Adrenal gland (tissue), 12 donors: Measurements from ENCODE around the gene GHR. TPM values are rescaled to one million over a fixed set of nuclear protein-coding genes. Genes with fewer than 3 reads are reported as not detected.

Source experiments
- DNase-seq, 7 donors: peaks; one replicate each; pipeline ENCODE4 v3.0.0-alpha.2; 2019 to 2020
- H3K27ac ChIP-seq, 5 donors: fragments of 200-600 bp; sonication (generic) in 4 of 5; 1 replicate in 3 of 5; 2 replicates in 2 of 5; pipeline versions ENCODE4 v1.5.1 to v1.8.0; 2016 to 2020; ENCODE audit warnings: mild to moderate bottlenecking in 1 of 5
- H3K27me3 ChIP-seq: fragments of 200-600 bp; 2 replicates; pipeline ENCODE4 v1.8.0; 2021
- H3K36me3 ChIP-seq, 2 donors: fragments of 200-600 bp; replicated peaks in 1 of 2; 1 replicate in 1 of 2; 2 replicates in 1 of 2; pipeline versions ENCODE4 v1.5.1 to v1.8.0; 2018 to 2022
- H3K4me1 ChIP-seq, 2 donors: fragments of 200-600 bp; replicated peaks in 1 of 2; 1 replicate in 1 of 2; 2 replicates in 1 of 2; pipeline versions ENCODE4 v1.5.1 to v1.8.0; 2018 to 2021
- H3K4me3 ChIP-seq, 4 donors: fragments of 200-600 bp; sonication (generic) in 3 of 4; one replicate each; pipeline ENCODE4 v1.5.1; 2016 to 2018
- H3K9me3 ChIP-seq, 3 donors: fragments of 200-600 bp; sonication (generic) in 1 of 3; replicated peaks in 1 of 3; 1 replicate in 2 of 3; 2 replicates in 1 of 3; pipeline versions ENCODE4 v1.5.1 to v1.8.0; 2016 to 2021
- CTCF ChIP-seq, 6 experiments: fragments of 450-650 bp in 4 of 6; fragments of 200-600 bp in 2 of 6; sonication (generic) in 1 of 6; IDR thresholded peaks; 1 replicate in 5 of 6; 2 replicates in 1 of 6; pipeline versions ENCODE4 v1.5.1 to v1.8.0; 2016 to 2021; ENCODE audit warnings: antibody characterized with exemption in 6 of 6, mild to moderate bottlenecking in 2 of 6, moderate library complexity in 1 of 6
- POLR2A ChIP-seq, 2 donors: fragments of 450-650 bp; IDR thresholded peaks; one replicate each; pipeline ENCODE4 v1.6.1; 2017; ENCODE audit warnings: antibody characterized with exemption in 2 of 2, mild to moderate bottlenecking in 2 of 2, moderate library complexity in 1 of 2
- WGBS, 4 donors: extraction: QIAGEN DNeasy Blood & Tissue Kit in 2 of 4; methylation state at CpG; one replicate each; pipeline versions ENCODE4 v1.1.5 to v1.1.7; 2013 to 2017; 5-methylcytosine and 5-hydroxymethylcytosine counted together
- intact Hi-C, 2 donors: fragments of 100-400 bp; cut with DNase I; formaldehyde crosslinking; loops; one replicate each; pipeline versions ENCODE4 v1.14.1 to v1.15.0; 2022 to 2023
- polyA plus RNA-seq, 3 donors: library from polyadenylated mRNA; stranded (reverse); fragments of 200-250 nt in 2 of 3; fragments of 350-450 nt in 1 of 3; fragmentation: Illumina TruSeq in 1 of 3; extraction: RNeasy Lipid Tissue Mini Kit (QIAGEN cat#74804) in 1 of 3; gene quantifications; one replicate each; pipeline ENCODE4 v1.2.3, GENCODE V29; 2013 to 2014
- total RNA-seq, 9 donors: library from RNA; depleted of rRNA in 4 of 9; stranded (reverse); fragments of >200 nt in 4 of 9; fragments of 120-200 nt in 1 of 9; fragmentation: NEBNext Ultra II Directional in 1 of 9; extraction: Animal tissue kit (Norgen Biotek cat#: 25700) in 1 of 9; gene quantifications; one replicate each; pipeline versions ENCODE4 v1.1.0 to v1.2.4, GENCODE V29; 2013 to 2023
- donor health status: healthy with polysubstance abuse.
- donor health status: Bipolar disorder and iron deficiency.
- donor health status: DM: yes; HTN: yes; CAD: no.
- donor health status: DM: no; HTN: no; CAD: no.
- donor health status: DM: no; HTN: no; CAD: no.
- donor health status: DM: yes; HTN: yes; CAD: no.

The GHR gene
- total and polyA plus RNA-seq, 12 donors: 2.9 to 17.1 (median 10.5) TPM

DNA sequence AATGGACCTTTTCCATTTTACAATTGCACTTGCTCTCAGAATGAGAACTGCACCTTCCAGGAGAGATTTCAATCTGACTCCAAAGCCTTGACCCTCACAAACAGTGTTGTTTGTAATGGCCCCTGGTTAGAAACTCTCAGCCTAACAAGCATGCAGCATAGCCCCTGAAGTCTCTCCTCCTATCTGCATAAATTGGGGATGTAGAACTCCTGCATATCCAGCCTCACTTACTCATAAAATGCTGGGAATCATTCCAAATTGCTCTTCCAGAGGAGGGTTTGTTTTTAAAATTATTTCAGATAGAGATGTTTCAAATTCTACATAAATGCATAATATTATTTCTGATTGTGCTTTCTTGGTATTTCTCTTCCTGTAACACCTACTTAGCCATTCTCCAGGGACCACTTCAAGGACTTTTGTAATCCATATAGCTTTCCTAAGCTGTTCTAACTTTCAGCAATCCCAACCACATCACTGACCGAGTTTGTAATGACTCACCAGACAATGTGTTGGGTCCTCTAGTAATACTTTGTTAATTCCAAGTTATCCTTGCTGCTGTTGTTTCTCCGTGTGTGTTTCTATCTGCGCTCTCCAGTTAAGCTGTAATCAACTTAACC, 189.6 kb downstream of the GHR start:
- H3K4me1 ChIP-seq: peaks cover 12 to 19% of the 10 kb centered on the region in 2 donors
- H3K4me3 ChIP-seq: no peak overlapping the region
- TF ChIP-seq CTCF (IDR thresholded peaks at IDR 0.05) (no peak), POLR2A (IDR thresholded peaks at IDR 0.05) (no peak)
- no peaks in the 10 kb centered on the region for H3K9me3 ChIP-seq
- intact Hi-C loops: no loop called here
- 57 to 60% (median 59%) methylated on average over 3 of the region's 3 CpGs for WGBS, 4 donors
- no peaks in the 10 kb centered on the region for H3K36me3 ChIP-seq
- peak overlapping the region in 1 of 5 donors; percentile 48 for H3K27ac ChIP-seq
- no peaks in the 10 kb centered on the region for H3K27me3 ChIP-seq
- DNase-seq: no peak

GRCh38 chr5:42614509-42614908, 191.3 kb downstream of the GHR start:
- no peak for TF ChIP-seq POLR2A (IDR thresholded peaks at IDR 0.05)
- TF ChIP-seq CTCF (IDR thresholded peaks at IDR 0.05): no peak
- H3K36me3 ChIP-seq: no peaks in the 10 kb centered on the region
- H3K27me3 ChIP-seq: no peaks in the 10 kb centered on the region
- H3K27ac ChIP-seq: peak overlapping the region in 2 of 5 donors; percentile 18 to 35
- H3K4me1 ChIP-seq: peaks cover 12 to 19% of the 10 kb centered on the region in 2 donors
- DNase-seq: no peak
- H3K4me3 ChIP-seq: no peak overlapping the region
- H3K9me3 ChIP-seq: no peaks in the 10 kb centered on the region
- intact Hi-C loops: no loop called here

DNA sequence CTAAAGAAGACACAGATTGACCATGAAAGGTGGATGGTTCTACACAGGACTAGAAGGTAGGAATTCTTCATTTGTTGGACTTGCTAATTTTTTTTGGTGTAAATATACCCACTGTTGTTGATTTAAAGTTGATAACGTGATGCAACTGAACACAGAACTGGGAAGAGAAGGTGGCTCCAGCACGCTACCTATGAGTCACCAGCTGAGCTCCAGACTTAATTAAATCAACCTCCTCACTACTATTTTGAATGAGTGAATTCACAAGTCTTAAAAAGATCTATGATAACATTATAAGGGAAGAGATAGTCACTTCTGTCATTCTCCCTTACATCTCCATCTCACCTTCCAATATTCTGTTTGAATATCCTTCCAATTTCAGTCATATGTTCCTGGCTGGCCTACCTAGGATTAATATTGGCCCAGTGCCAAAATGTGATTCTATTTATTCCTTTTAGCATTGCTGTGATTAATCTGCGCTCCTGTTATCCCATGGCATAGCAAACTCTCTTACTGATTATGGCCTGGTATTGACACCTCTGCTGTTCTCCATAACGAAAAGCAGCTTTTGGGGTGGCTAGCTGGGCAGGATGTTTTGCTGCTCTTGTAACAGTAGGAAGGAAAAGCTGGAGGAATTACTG, 197.5 kb downstream of the GHR start:
- Histone ChIP-seq H3K27ac (peak overlapping the region in 2 of 5 donors; percentile 32 to 48), H3K9me3 (no peaks in the 10 kb centered on the region), H3K4me3 (no peak overlapping the region), H3K27me3 (no peaks in the 10 kb centered on the region), H3K36me3 (no peaks in the 10 kb centered on the region), H3K4me1 (peaks cover 9 to 20% of the 10 kb centered on the region in 2 donors)
- no peak for DNase-seq
- intact Hi-C loops: no loop called here
- TF ChIP-seq POLR2A (IDR thresholded peaks at IDR 0.05): no peak
- TF ChIP-seq CTCF (IDR thresholded peaks at IDR 0.05): no peak
- 71 to 78% (median 75%) methylated on average over 4 of the region's 4 CpGs for WGBS, 4 donors

DNA sequence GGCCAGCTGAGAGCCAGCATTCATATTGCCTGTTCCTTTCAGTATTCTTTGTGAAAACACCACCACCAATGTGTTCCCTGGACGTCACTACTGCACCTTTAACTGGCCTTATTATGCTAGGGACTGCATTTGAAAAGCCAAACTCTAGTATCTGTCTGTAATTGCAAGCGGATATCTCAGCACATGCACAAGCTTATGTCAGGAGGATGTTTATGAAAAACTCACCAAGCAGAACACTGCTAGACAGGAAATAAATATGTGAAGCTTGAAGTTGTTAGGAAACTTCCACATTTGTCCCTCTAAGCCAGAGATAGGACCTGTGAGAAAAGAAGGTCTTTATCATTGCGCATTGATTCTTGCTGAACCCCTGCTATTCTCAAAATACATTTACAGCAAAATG, 198.0 kb downstream of the GHR start:
- intact Hi-C loops: no loop called here
- WGBS, 4 donors: 64 to 81% (median 67%) methylated on average over 3 of the region's 3 CpGs
- H3K9me3 ChIP-seq: no peaks in the 10 kb centered on the region
- peaks cover 9 to 20% of the 10 kb centered on the region in 2 donors for H3K4me1 ChIP-seq
- no peak overlapping the region for H3K4me3 ChIP-seq
- TF ChIP-seq CTCF (IDR thresholded peaks at IDR 0.05) (no peak), POLR2A (IDR thresholded peaks at IDR 0.05) (no peak)
- peak overlapping the region in 2 of 5 donors; percentile 32 to 48 for H3K27ac ChIP-seq
- H3K27me3 ChIP-seq: no peaks in the 10 kb centered on the region
- no peak for DNase-seq
- no peaks in the 10 kb centered on the region for H3K36me3 ChIP-seq
